HepG2 (cell line): Measurements from ENCODE around the gene PLXNC1. TPM values are rescaled to one million over a fixed set of nuclear protein-coding genes. Genes with fewer than 3 reads are reported as not detected.

Experiments
- ATAC-seq: fragments of 200-7000 bp; cut with Tn5 transposase; 3 replicates; pipeline ENCODE4 v1.9.1; 2020; ENCODE audit warnings: mild to moderate bottlenecking, moderate library complexity
- BruUV-seq: library from RNA; stranded (reverse); fragments of 400-500 nt; replicated peaks from 2 replicates; lab custom pipeline; 2021; lab: Mats Ljungman, UMichigan
- CTCF ChIA-PET: fragments of 300-600 bp; formaldehyde crosslinking; extraction: SDS; loops from one replicate; lab custom pipeline; 2021; ENCODE audit warnings: low total read pairs, inconsistent platforms, low intra/inter-chr PET ratio; lab: Yijun Ruan, JAX
- POLR2A ChIA-PET: fragments of 350-600 bp; sonication (Branson Sonifier 250); formaldehyde crosslinking; loops from one replicate; lab custom pipeline; 2020; ENCODE audit warnings: antibody characterized with exemption, inconsistent platforms; lab: Yijun Ruan, JAX
- DNase-seq: peaks from one replicate; pipeline ENCODE4 v3.0.0-alpha.2; 2015; ENCODE audit warnings: low spot score
- FAIRE-seq: peaks from 3 replicates; lab custom pipeline; 2011; peaks lifted over from hg19 to GRCh38; lab: Jason Lieb, UNC
- H2AFZ ChIP-seq: one replicate; pipeline ENCODE4 v1.6.1; 2011; ENCODE audit warnings: low read length, inconsistent platforms
- H3K27ac ChIP-seq: fragments of 300-600 bp; 3 replicates; pipeline ENCODE4 v1.8.0; 2011; ENCODE audit warnings: mixed run types, mild to moderate bottlenecking, mixed read lengths, low read length, inconsistent platforms; ENCODE audit not compliant: insufficient read depth; ENCODE audit errors: extremely low read length
- H3K27me3 ChIP-seq, 2 experiments: fragments of 200-600 bp in 1 of 2; 2 replicates in 1 of 2; 3 replicates in 1 of 2; pipeline versions ENCODE4 v1.6.0 to v1.8.0; 2011; ENCODE audit warnings: low read length in 2 of 2, mild to moderate bottlenecking in 2 of 2, moderate library complexity in 2 of 2, inconsistent platforms in 1 of 2; ENCODE audit not compliant: insufficient read depth in 2 of 2, control insufficient read depth in 1 of 2
- H3K36me3 ChIP-seq, 2 experiments: fragments of 200-600 bp in 1 of 2; replicated peaks in 1 of 2; 2 replicates in 1 of 2; 3 replicates in 1 of 2; pipeline versions ENCODE4 v1.5.1 to v1.8.0; 2011; ENCODE audit warnings: low read length in 2 of 2, inconsistent platforms in 1 of 2; ENCODE audit not compliant: insufficient read depth in 2 of 2, control insufficient read depth in 1 of 2
- H3K4me1 ChIP-seq: 2 replicates; pipeline ENCODE4 v1.5.1; 2012; ENCODE audit warnings: low read length, inconsistent platforms; ENCODE audit not compliant: insufficient read depth
- H3K4me2 ChIP-seq: 2 replicates; pipeline ENCODE4 v1.6.0; 2011; ENCODE audit warnings: low read depth, low read length, inconsistent platforms
- H3K4me3 ChIP-seq, 3 experiments: fragments of 200-600 bp in 1 of 3; sonication (generic), shearing (Covaris generic) in 1 of 3; replicated peaks in 1 of 3; 2 replicates each; pipeline ENCODE4 v1.5.1; 2011 to 2016; ENCODE audit warnings: low read length in 3 of 3, inconsistent platforms in 2 of 3, low read depth in 2 of 3, mild to moderate bottlenecking in 2 of 3, control low read depth in 1 of 3, mixed read lengths in 1 of 3; ENCODE audit not compliant: insufficient read depth in 1 of 3
- H3K79me2 ChIP-seq: one replicate; pipeline ENCODE4 v1.6.1; 2011; ENCODE audit warnings: low read length, inconsistent platforms; ENCODE audit not compliant: insufficient read depth
- H3K9ac ChIP-seq: 2 replicates; pipeline ENCODE4 v1.6.0; 2011; ENCODE audit warnings: mild to moderate bottlenecking, low read depth, low read length, inconsistent platforms; ENCODE audit not compliant: insufficient read depth
- H3K9me3 ChIP-seq: 2 replicates; pipeline ENCODE4 v1.5.1; 2012; ENCODE audit warnings: mild to moderate bottlenecking, low read length
- H4K20me1 ChIP-seq: 2 replicates; pipeline ENCODE4 v1.6.0; 2011; ENCODE audit warnings: inconsistent platforms, mild to moderate bottlenecking, low read length, moderate library complexity; ENCODE audit not compliant: insufficient read depth
- ARNT ChIP-seq: fragments of 450-650 bp; IDR thresholded peaks from 2 replicates; pipeline ENCODE4 v1.6.1; 2017
- GABPA ChIP-seq, 2 experiments: IDR thresholded peaks; 2 replicates each; pipeline ENCODE4 v1.6.1; 2011 to 2016; ENCODE audit warnings: low read depth in 2 of 2, low read length in 1 of 2, missing biosample characterization in 1 of 2, missing genetic modification characterization in 1 of 2
- NCOA2 ChIP-seq: sonication (generic); formaldehyde crosslinking; IDR thresholded peaks from 2 replicates; pipeline ENCODE4 v1.8.0; 2022; ENCODE audit warnings: inconsistent platforms
- SMYD3 ChIP-seq: sonication (generic); formaldehyde crosslinking; IDR thresholded peaks from 2 replicates; pipeline ENCODE4 v1.8.1; 2023; ENCODE audit warnings: mild to moderate bottlenecking, missing genetic modification reagents
- TBX2 ChIP-seq: sonication (generic); formaldehyde crosslinking; IDR thresholded peaks from 2 replicates; pipeline ENCODE4 v1.5.0; 2020; ENCODE audit warnings: missing genetic modification reagents, mild to moderate bottlenecking, borderline replicate concordance
- ZBTB40 ChIP-seq, 2 experiments: fragments of 450-650 bp in 1 of 2; sonication (generic) in 1 of 2; formaldehyde crosslinking in 1 of 2; IDR thresholded peaks; 2 replicates each; pipeline versions ENCODE4 v1.6.1 to v1.8.0; 2016 to 2022; ENCODE audit warnings: antibody characterized with exemption in 1 of 2, mild to moderate bottlenecking in 1 of 2, missing genetic modification reagents in 1 of 2
- WGBS: methylation state at CpG from one replicate; pipeline ENCODE4 v1.1.6; 2017; ENCODE audit warnings: low lambda C conversion rate; 5-methylcytosine and 5-hydroxymethylcytosine counted together
- in situ Hi-C: cut with HindIII; loops from 2 replicates; pipeline ENCODE4 v1.10.0; 2017; ENCODE audit warnings: low pct_unique_long_range_greater_than_20kb; ENCODE audit not compliant: extremely low pct_ligation_motif_present
- intact Hi-C: fragments of 100-400 bp; cut with micrococcal nuclease; formaldehyde crosslinking; loops from one replicate; pipeline ENCODE4 v1.10.0; 2022; ENCODE audit not compliant: unreplicated experiment
- polyA plus RNA-seq, 8 experiments: library from polyadenylated mRNA; depleted of rRNA in 3 of 8; stranded (reverse) in 7 of 8; unstranded in 1 of 8; fragments of >200 nt; fragmentation: Illumina TruSeq in 4 of 8; extraction: Trizol in 4 of 8; gene quantifications; 2 replicates each; pipeline versions ENCODE4 v1.2.1 to v1.2.3, GENCODE V29; 2011 to 2016; ENCODE audit warnings: low read depth in 4 of 8, missing spikeins in 1 of 8, mixed read lengths in 1 of 8; ENCODE audit not compliant: insufficient read depth in 1 of 8
- total RNA-seq, 5 experiments: library from RNA; depleted of rRNA; stranded (reverse); fragments of >200 nt; fragmentation: Illumina TruSeq; extraction: Trizol; gene quantifications; 2 replicates each; pipeline ENCODE4 v1.2.3, GENCODE V29; 2016; ENCODE audit warnings: low read depth in 1 of 5

The PLXNC1 gene
- total and polyA plus RNA-seq, 2 of the 13 experiments (the other 11 are each of a cell fraction or from before 2014, with no cell fraction given): 6.6 to 11.2 TPM

- no peaks in the 10 kb centered on the region for H3K4me1 ChIP-seq
- H3K4me3 ChIP-seq: no peak overlapping the region
- DNase-seq: no peak
- no TSS peak for BruUV-seq
- no peak for TF ChIP-seq SMYD3 (CRISPR knock-in tag)
- TF ChIP-seq GABPA (IDR thresholded peaks at IDR 0.05; ENCODE audit: low read depth, low read length): no peak
- TF ChIP-seq GABPA (CRISPR knock-in tag; IDR thresholded peaks at IDR 0.05; ENCODE audit: low read depth): no peak
- TF ChIP-seq TBX2 (CRISPR knock-in tag): no peak
- TF ChIP-seq ARNT: no peak
- no peak for TF ChIP-seq NCOA2
- TF ChIP-seq ZBTB40 (IDR thresholded peaks at IDR 0.05): no peak
- no peak for TF ChIP-seq ZBTB40 (CRISPR knock-in tag; IDR thresholded peaks at IDR 0.05)
- TF ChIP-seq, all 625 proteins: peak for 0
- Histone ChIP-seq H4K20me1 (no peaks in the 10 kb centered on the region), H3K9me3 (no peaks in the 10 kb centered on the region), H3K4me2 (no peak overlapping the region), H3K27me3 (no peaks in the 10 kb centered on the region), H3K79me2 (no peaks in the 10 kb centered on the region), H3K36me3 (peaks cover 6 to 26% of the 10 kb centered on the region in 2 experiments; a peak in 4 of 5 replicates), H3K9ac (no peak overlapping the region), H3K27ac (no peak overlapping the region), H2AFZ (no peak overlapping the region)
- ATAC-seq: no peak
- ChIA-PET POLR2A (no interaction called here), CTCF (no interaction called here)
- intact Hi-C loops (no loop called here), in situ Hi-C loops (no loop called here)
- no peak for FAIRE-seq
- 58% methylated on average over 2 of the region's 2 CpGs for WGBS
These were observed 112.7 kb downstream of the PLXNC1 start for GRCh38 chr12:94261119-94261518.
